Measurements from ENCODE around the gene LCN1.

The LCN1 gene

DNA sequence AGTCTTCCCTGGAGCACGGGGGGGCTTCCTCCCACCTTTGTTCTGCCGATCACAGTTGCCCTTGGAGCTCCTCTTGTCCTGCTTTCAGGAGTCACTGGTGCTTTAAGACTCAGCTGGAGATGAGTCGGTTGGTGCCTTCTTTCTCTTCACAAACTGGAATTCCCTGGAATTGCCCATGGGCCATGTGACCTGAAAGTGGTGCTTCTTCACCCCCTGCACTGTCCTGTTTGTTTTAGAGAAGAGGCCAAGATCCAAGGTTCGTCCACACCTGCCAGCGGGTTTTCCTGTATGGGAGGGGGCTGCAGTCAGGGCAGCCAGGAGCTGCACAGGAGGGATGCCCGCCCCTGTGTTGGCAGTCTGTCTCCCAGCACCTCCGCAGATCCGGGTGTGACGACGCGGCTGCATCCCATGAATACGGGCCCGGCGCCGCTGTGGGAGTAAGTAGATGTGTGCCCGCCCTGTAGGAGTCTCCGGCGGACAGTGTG is 30.2 kb upstream of the LCN1 start:
- WGBS (ENCODE audit: extremely low coverage, insufficient coverage, insufficient read length): no CpG with 5 or more reads among the region's 18 CpGs

GRCh38 chr9:135491764-135492163 is 29.5 kb upstream of the LCN1 start:
- no peaks in the 10 kb centered on the region for H3K79me2 ChIP-seq (ENCODE audit: control insufficient read depth, insufficient read depth, low read length, poor library complexity)
- no peak overlapping the region for H3K4me2 ChIP-seq (ENCODE audit: low read length)
- no peaks in the 10 kb centered on the region for H3K27me3 ChIP-seq (ENCODE audit: insufficient read depth, low read length)
- no peak overlapping the region for H3K27ac ChIP-seq (ENCODE audit: low read depth, low read length)
- H2BK120ac ChIP-seq (ENCODE audit: insufficient read depth, low read length, poor library complexity): no peak overlapping the region
- no peaks in the 10 kb centered on the region for H3K4me1 ChIP-seq (ENCODE audit: control insufficient read depth in 1 of 2, insufficient read depth in 2 of 2, low read length in 2 of 2)
- no peak overlapping the region for H4K8ac ChIP-seq (ENCODE audit: low read depth, low read length)
- H2BK12ac ChIP-seq (ENCODE audit: low read length): no peak overlapping the region
- no peak overlapping the region for H3K4ac ChIP-seq (ENCODE audit: low read depth, low read length)
- no peak overlapping the region for H3K4me3 ChIP-seq (ENCODE audit: low read depth, low read length)
- no peak overlapping the region for H4K12ac ChIP-seq (ENCODE audit: low read depth, low read length)
- no peak overlapping the region for H2AFZ ChIP-seq (ENCODE audit: insufficient read depth, low read length, poor library complexity)
- peaks cover 15 to 17% of the 10 kb centered on the region in 2 experiments for H3K36me3 ChIP-seq (ENCODE audit: control insufficient read depth in 1 of 2, insufficient read depth in 2 of 2, low read length in 2 of 2)
- H2BK5ac ChIP-seq (ENCODE audit: low read depth, low read length, poor library complexity): no peak overlapping the region
- DNase-seq: no peak
- H3K9me3 ChIP-seq (ENCODE audit: insufficient read depth, low read depth, low read length): no peaks in the 10 kb centered on the region
- no peak overlapping the region for H3K23ac ChIP-seq (ENCODE audit: low read length)
- no peak overlapping the region for H3K14ac ChIP-seq (ENCODE audit: low read length)
- no CpG with 5 or more reads among the region's 4 CpGs for WGBS (ENCODE audit: extremely low coverage, insufficient coverage, insufficient read length)
- no peak overlapping the region for H2AK5ac ChIP-seq (ENCODE audit: low read length)
- H4K91ac ChIP-seq (ENCODE audit: low read depth, low read length): no peak overlapping the region
- no peaks in the 10 kb centered on the region for H3K79me1 ChIP-seq (ENCODE audit: low read length)
- H3K9ac ChIP-seq (ENCODE audit: low read length): no peak overlapping the region
- H3K18ac ChIP-seq (ENCODE audit: low read length): no peak overlapping the region

More for the DNA sequence above, 30.2 kb upstream of the LCN1 start:
- H3K79me2 ChIP-seq (ENCODE audit: control insufficient read depth, insufficient read depth, low read length, poor library complexity): no peaks in the 10 kb centered on the region
- H3K18ac ChIP-seq (ENCODE audit: low read length): no peak overlapping the region
- H3K9me3 ChIP-seq (ENCODE audit: insufficient read depth, low read depth, low read length): no peaks in the 10 kb centered on the region
- no peak overlapping the region for H2BK120ac ChIP-seq (ENCODE audit: insufficient read depth, low read length, poor library complexity)
- DNase-seq: no peak
- H4K12ac ChIP-seq (ENCODE audit: low read depth, low read length): no peak overlapping the region
- H3K14ac ChIP-seq (ENCODE audit: low read length): no peak overlapping the region
- H3K27me3 ChIP-seq (ENCODE audit: insufficient read depth, low read length): no peaks in the 10 kb centered on the region
- H2AFZ ChIP-seq (ENCODE audit: insufficient read depth, low read length, poor library complexity): no peak overlapping the region
- no peak overlapping the region for H2BK12ac ChIP-seq (ENCODE audit: low read length)
- H3K4me1 ChIP-seq (ENCODE audit: control insufficient read depth in 1 of 2, insufficient read depth in 2 of 2, low read length in 2 of 2): no peaks in the 10 kb centered on the region
- H4K91ac ChIP-seq (ENCODE audit: low read depth, low read length): no peak overlapping the region
- H3K27ac ChIP-seq (ENCODE audit: low read depth, low read length): no peak overlapping the region
- H3K79me1 ChIP-seq (ENCODE audit: low read length): no peaks in the 10 kb centered on the region
- no peak overlapping the region for H3K23ac ChIP-seq (ENCODE audit: low read length)
- H3K9ac ChIP-seq (ENCODE audit: low read length): no peak overlapping the region
- H3K36me3 ChIP-seq (ENCODE audit: control insufficient read depth in 1 of 2, insufficient read depth in 2 of 2, low read length in 2 of 2): peaks cover 22 to 25% of the 10 kb centered on the region in 2 experiments
- H2BK5ac ChIP-seq (ENCODE audit: low read depth, low read length, poor library complexity): no peak overlapping the region
- no peak overlapping the region for H3K4me2 ChIP-seq (ENCODE audit: low read length)
- H2AK5ac ChIP-seq (ENCODE audit: low read length): no peak overlapping the region
- no peak overlapping the region for H3K4ac ChIP-seq (ENCODE audit: low read depth, low read length)
- H3K4me3 ChIP-seq (ENCODE audit: low read depth, low read length): no peak overlapping the region
- no peak overlapping the region for H4K8ac ChIP-seq (ENCODE audit: low read depth, low read length)

DNA sequence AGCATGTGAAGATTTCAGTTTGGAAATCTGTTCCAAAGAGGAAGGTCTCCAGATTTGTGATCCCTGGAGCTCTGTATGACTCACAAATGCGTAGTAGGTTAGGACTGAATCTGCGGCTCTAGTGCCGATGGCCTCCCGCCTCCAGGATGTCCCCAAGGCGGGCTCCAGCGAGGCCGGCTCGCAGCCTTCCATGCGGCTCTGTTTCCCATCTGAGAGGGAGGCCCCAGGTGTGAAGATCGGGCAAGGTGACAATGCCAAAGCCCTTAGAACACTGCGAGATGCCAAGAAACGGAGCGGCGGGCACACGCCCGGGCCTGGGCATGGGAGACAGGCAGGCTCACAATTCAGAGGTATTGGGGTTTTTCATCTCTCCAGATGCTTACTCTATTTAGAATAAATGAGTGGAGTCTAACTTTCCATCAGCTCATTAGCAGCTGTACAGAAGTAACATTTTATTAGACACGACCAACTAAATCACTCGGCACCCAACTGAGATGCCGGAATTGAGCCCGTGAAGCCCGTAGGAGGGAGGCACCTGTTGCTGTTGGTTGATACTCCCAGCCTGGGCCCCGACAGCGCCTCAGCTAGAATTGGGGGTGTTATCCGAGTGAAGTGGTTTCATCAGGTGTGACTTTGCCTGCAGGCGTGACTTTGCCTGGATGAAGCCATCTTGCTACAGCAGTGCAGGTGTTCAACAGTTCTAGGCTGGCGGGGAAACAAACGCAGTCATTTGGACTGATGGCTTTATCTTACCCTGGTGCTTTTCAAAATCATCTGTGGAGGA is 28.2 kb upstream of the LCN1 start:
- Histone ChIP-seq H3K4ac (ENCODE audit: low read depth, low read length) (no peak overlapping the region), H3K36me3 (ENCODE audit: control insufficient read depth in 1 of 2, insufficient read depth in 2 of 2, low read length in 2 of 2) (peaks cover 3 to 5% of the 10 kb centered on the region in 2 experiments), H4K12ac (ENCODE audit: low read depth, low read length) (no peak overlapping the region), H2AFZ (ENCODE audit: insufficient read depth, low read length, poor library complexity) (no peak overlapping the region), H3K4me1 (ENCODE audit: control insufficient read depth in 1 of 2, insufficient read depth in 2 of 2, low read length in 2 of 2) (no peaks in the 10 kb centered on the region), H3K9ac (ENCODE audit: low read length) (no peak overlapping the region), H3K79me2 (ENCODE audit: control insufficient read depth, insufficient read depth, low read length, poor library complexity) (no peaks in the 10 kb centered on the region), H2BK120ac (ENCODE audit: insufficient read depth, low read length, poor library complexity) (no peak overlapping the region), H3K23ac (ENCODE audit: low read length) (no peak overlapping the region), H3K4me3 (ENCODE audit: low read depth, low read length) (no peak overlapping the region), H4K91ac (ENCODE audit: low read depth, low read length) (no peak overlapping the region), H3K18ac (ENCODE audit: low read length) (no peak overlapping the region), H4K8ac (ENCODE audit: low read depth, low read length) (no peak overlapping the region), H3K14ac (ENCODE audit: low read length) (no peak overlapping the region), H2AK5ac (ENCODE audit: low read length) (no peak overlapping the region), H3K4me2 (ENCODE audit: low read length) (no peak overlapping the region), H3K9me3 (ENCODE audit: insufficient read depth, low read depth, low read length) (no peaks in the 10 kb centered on the region), H3K27me3 (ENCODE audit: insufficient read depth, low read length) (no peaks in the 10 kb centered on the region), H3K27ac (ENCODE audit: low read depth, low read length) (no peak overlapping the region), H3K79me1 (ENCODE audit: low read length) (no peaks in the 10 kb centered on the region), H2BK5ac (ENCODE audit: low read depth, low read length, poor library complexity) (no peak overlapping the region), H2BK12ac (ENCODE audit: low read length) (no peak overlapping the region)
- no peak for DNase-seq
- no CpG with 5 or more reads among the region's 27 CpGs for WGBS (ENCODE audit: extremely low coverage, insufficient coverage, insufficient read length)

- Histone ChIP-seq H3K79me1 (ENCODE audit: low read length) (peaks cover 2% of the 10 kb centered on the region), H4K12ac (ENCODE audit: low read depth, low read length) (no peak overlapping the region), H3K4me2 (ENCODE audit: low read length) (no peak overlapping the region), H2BK5ac (ENCODE audit: low read depth, low read length, poor library complexity) (no peak overlapping the region), H3K36me3 (ENCODE audit: control insufficient read depth in 1 of 2, insufficient read depth in 2 of 2, low read length in 2 of 2) (no peaks in the 10 kb centered on the region), H2AK5ac (ENCODE audit: low read length) (no peak overlapping the region), H3K4me3 (ENCODE audit: low read depth, low read length) (no peak overlapping the region), H2BK12ac (ENCODE audit: low read length) (no peak overlapping the region), H2BK120ac (ENCODE audit: insufficient read depth, low read length, poor library complexity) (no peak overlapping the region), H4K91ac (ENCODE audit: low read depth, low read length) (no peak overlapping the region), H3K27me3 (ENCODE audit: insufficient read depth, low read length) (no peaks in the 10 kb centered on the region), H3K27ac (ENCODE audit: low read depth, low read length) (no peak overlapping the region), H3K4me1 (ENCODE audit: control insufficient read depth in 1 of 2, insufficient read depth in 2 of 2, low read length in 2 of 2) (peaks cover 4 to 8% of the 10 kb centered on the region in 2 experiments), H3K9ac (ENCODE audit: low read length) (no peak overlapping the region), H2AFZ (ENCODE audit: insufficient read depth, low read length, poor library complexity) (no peak overlapping the region), H3K18ac (ENCODE audit: low read length) (no peak overlapping the region), H4K8ac (ENCODE audit: low read depth, low read length) (no peak overlapping the region), H3K4ac (ENCODE audit: low read depth, low read length) (no peak overlapping the region), H3K9me3 (ENCODE audit: insufficient read depth, low read depth, low read length) (no peaks in the 10 kb centered on the region), H3K14ac (ENCODE audit: low read length) (no peak overlapping the region), H3K79me2 (ENCODE audit: control insufficient read depth, insufficient read depth, low read length, poor library complexity) (peaks cover 2% of the 10 kb centered on the region), H3K23ac (ENCODE audit: low read length) (no peak overlapping the region)
- no CpG with 5 or more reads among the region's 30 CpGs for WGBS (ENCODE audit: extremely low coverage, insufficient coverage, insufficient read length)
- no peak for DNase-seq
Measured at GRCh38 chr9:135494791-135495559, 26.3 kb upstream of the LCN1 start.
